Tibial nerve (tissue), 4 donors: ENCODE results near the gene SFRP2. TPM values are rescaled to one million over a fixed set of nuclear protein-coding genes. Genes with fewer than 3 reads are reported as not detected.

Experiments used
- DNase-seq, 2 donors: peaks; one replicate each; pipeline ENCODE4 v3.0.0-alpha.2; 2019; ENCODE audit warnings: low spot score in 2 of 2
- H3K27ac ChIP-seq, 4 donors: fragments of 200-600 bp; sonication (generic) in 3 of 4; one replicate each; pipeline ENCODE4 v1.5.1; 2017 to 2019; ENCODE audit warnings: mild to moderate bottlenecking in 1 of 4
- H3K27me3 ChIP-seq, 2 donors: fragments of 200-600 bp; sonication (generic) in 1 of 2; one replicate each; pipeline versions ENCODE4 v1.5.1 to v1.6.0; 2017 to 2019
- H3K36me3 ChIP-seq, 3 donors: fragments of 200-600 bp; sonication (generic); one replicate each; pipeline ENCODE4 v1.5.1; 2018 to 2019
- H3K4me1 ChIP-seq, 4 donors: fragments of 200-600 bp; sonication (generic) in 3 of 4; one replicate each; pipeline ENCODE4 v1.5.1; 2017 to 2019
- H3K4me3 ChIP-seq, 4 donors: fragments of 200-600 bp; sonication (generic) in 3 of 4; one replicate each; pipeline ENCODE4 v1.5.1; 2017 to 2019; ENCODE audit warnings: mild to moderate bottlenecking in 1 of 4, moderate library complexity in 1 of 4
- H3K9me3 ChIP-seq, 4 donors: fragments of 200-600 bp; sonication (generic) in 3 of 4; one replicate each; pipeline ENCODE4 v1.5.1; 2017 to 2019
- EP300 ChIP-seq, 2 donors: sonication (generic); formaldehyde crosslinking; IDR thresholded peaks; one replicate each; pipeline ENCODE4 v1.6.1; 2017; ENCODE audit warnings: antibody characterized with exemption in 2 of 2, mild to moderate bottlenecking in 1 of 2
- POLR2A ChIP-seq, 2 donors: fragments of 450-650 bp; IDR thresholded peaks; one replicate each; pipeline ENCODE4 v1.6.1; 2017; ENCODE audit warnings: antibody characterized with exemption in 2 of 2, mild to moderate bottlenecking in 2 of 2, moderate library complexity in 2 of 2
- WGBS, 2 donors: methylation state at CpG; one replicate each; pipeline ENCODE4 v1.1.5; 2018; 5-methylcytosine and 5-hydroxymethylcytosine counted together
- total RNA-seq, 4 donors: library from RNA; depleted of rRNA; stranded (reverse); fragments of >200 nt; gene quantifications; one replicate each; pipeline ENCODE4 v1.1.0, GENCODE V29; 2016
- TF ChIP-seq, protein P1 (sequence below), 5 experiments: fragments of 200-600 bp in 3 of 5; fragments of 450-650 bp in 2 of 5; sonication (generic) in 3 of 5; IDR thresholded peaks; one replicate each; pipeline ENCODE4 v1.5.1; 2016 to 2019; ENCODE audit warnings: antibody characterized with exemption in 5 of 5, mild to moderate bottlenecking in 3 of 5, moderate library complexity in 2 of 5

The SFRP2 gene
- total RNA-seq, 4 donors from 2014 or later: 9.9 to 38.0 (median 21.8) TPM

DNA sequence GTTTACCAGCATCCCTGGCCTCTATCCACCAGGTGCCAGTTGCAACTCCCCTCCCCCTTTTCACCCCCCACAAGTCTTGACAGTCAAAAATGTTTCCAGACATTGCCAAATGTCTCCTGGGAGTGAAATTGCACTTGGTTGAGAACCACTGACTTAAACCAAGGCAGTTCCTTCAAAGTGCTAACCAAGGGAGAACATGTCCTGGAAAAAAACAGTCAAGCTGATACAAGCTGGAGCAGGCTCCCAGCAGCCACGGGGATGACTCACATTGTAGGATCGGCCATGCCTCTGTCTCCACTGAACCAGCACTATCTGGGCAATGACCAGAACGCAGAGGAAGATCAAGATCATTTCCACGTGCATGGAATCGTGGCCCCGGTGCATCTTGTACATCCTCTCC lies 40.5 kb downstream of the SFRP2 start:
- no peaks in the 10 kb centered on the region for H3K27me3 ChIP-seq
- H3K36me3 ChIP-seq: no peaks in the 10 kb centered on the region
- H3K4me1 ChIP-seq: peaks cover 0 to 14% (median 0%) of the 10 kb centered on the region in 4 donors
- no peaks in the 10 kb centered on the region for H3K9me3 ChIP-seq
- 69 to 71% methylated on average over 6 of the region's 6 CpGs for WGBS, 2 donors
- TF ChIP-seq POLR2A (IDR thresholded peaks at IDR 0.05) (no peak), EP300 (IDR thresholded peaks at IDR 0.05) (no peak)
- TF ChIP-seq, protein P1, sequence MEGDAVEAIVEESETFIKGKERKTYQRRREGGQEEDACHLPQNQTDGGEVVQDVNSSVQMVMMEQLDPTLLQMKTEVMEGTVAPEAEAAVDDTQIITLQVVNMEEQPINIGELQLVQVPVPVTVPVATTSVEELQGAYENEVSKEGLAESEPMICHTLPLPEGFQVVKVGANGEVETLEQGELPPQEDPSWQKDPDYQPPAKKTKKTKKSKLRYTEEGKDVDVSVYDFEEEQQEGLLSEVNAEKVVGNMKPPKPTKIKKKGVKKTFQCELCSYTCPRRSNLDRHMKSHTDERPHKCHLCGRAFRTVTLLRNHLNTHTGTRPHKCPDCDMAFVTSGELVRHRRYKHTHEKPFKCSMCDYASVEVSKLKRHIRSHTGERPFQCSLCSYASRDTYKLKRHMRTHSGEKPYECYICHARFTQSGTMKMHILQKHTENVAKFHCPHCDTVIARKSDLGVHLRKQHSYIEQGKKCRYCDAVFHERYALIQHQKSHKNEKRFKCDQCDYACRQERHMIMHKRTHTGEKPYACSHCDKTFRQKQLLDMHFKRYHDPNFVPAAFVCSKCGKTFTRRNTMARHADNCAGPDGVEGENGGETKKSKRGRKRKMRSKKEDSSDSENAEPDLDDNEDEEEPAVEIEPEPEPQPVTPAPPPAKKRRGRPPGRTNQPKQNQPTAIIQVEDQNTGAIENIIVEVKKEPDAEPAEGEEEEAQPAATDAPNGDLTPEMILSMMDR (IDR thresholded peaks at IDR 0.05): no peak
- H3K27ac ChIP-seq: no peak overlapping the region
- DNase-seq: no peak
- no peak overlapping the region for H3K4me3 ChIP-seq

DNA sequence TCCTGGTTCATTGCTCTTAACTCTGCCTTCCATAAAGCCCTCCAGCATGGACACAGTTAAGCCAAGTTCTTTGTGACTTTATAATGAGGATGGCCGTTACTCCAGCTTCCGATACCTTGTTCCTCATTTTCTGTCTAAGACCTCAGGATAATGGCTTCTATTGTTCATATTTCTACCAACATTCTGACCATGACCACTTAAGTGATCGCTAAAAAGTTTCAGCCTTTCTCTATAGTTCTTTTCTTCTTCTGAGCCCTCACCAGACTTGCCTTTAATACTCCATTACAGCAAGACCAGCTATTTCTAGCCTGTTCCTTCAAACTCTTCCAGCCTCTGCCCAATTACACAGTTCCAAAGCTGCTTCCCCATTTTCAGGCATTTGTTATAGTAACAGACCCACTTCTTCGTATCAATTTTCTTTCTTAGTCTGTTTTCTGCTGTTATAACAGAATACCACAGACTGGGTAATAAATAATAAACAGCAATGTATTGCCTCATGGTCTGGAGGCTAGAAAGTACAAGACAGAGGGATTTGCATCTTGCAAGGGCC lies 41.4 kb downstream of the SFRP2 start:
- no peak overlapping the region for H3K27ac ChIP-seq
- no peak for DNase-seq
- no peaks in the 10 kb centered on the region for H3K27me3 ChIP-seq
- 37 to 50% methylated on average over 4 of the region's 4 CpGs for WGBS, 2 donors
- TF ChIP-seq POLR2A (IDR thresholded peaks at IDR 0.05): no peak
- TF ChIP-seq, protein P1 (IDR thresholded peaks at IDR 0.05): no peak
- H3K4me1 ChIP-seq: peaks cover 0 to 14% (median 0%) of the 10 kb centered on the region in 4 donors
- no peaks in the 10 kb centered on the region for H3K9me3 ChIP-seq
- H3K4me3 ChIP-seq: no peak overlapping the region
- no peaks in the 10 kb centered on the region for H3K36me3 ChIP-seq

DNA sequence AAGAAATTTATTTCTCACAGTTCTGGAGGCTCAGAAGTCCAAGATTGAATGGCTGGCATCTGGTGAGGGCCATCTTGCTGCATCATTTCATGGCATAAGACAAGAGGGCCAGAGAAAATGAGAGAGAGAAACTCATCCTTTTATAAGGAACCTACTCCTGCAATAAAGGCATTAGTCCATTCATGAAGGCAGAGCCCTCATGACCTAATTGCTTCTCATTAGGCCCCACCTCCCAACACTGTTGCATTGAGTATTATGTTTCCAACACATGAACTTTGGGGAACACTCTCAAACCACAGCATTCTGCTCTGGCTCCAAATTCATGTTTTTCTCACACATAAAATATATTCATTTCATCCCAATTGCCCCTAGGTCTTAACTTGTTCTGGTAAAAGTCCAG lies 43.2 kb downstream of the SFRP2 start:
- no peaks in the 10 kb centered on the region for H3K36me3 ChIP-seq
- no peak overlapping the region for H3K27ac ChIP-seq
- no peak overlapping the region for H3K4me3 ChIP-seq
- peaks cover 0 to 5% (median 0%) of the 10 kb centered on the region in 4 donors for H3K9me3 ChIP-seq
- H3K27me3 ChIP-seq: no peaks in the 10 kb centered on the region
- peaks cover 0 to 14% (median 0%) of the 10 kb centered on the region in 4 donors for H3K4me1 ChIP-seq
- TF ChIP-seq, protein P1 (IDR thresholded peaks at IDR 0.05): no peak
- no peak for TF ChIP-seq EP300 (IDR thresholded peaks at IDR 0.05)
- TF ChIP-seq POLR2A (IDR thresholded peaks at IDR 0.05): no peak
- DNase-seq: no peak

DNA sequence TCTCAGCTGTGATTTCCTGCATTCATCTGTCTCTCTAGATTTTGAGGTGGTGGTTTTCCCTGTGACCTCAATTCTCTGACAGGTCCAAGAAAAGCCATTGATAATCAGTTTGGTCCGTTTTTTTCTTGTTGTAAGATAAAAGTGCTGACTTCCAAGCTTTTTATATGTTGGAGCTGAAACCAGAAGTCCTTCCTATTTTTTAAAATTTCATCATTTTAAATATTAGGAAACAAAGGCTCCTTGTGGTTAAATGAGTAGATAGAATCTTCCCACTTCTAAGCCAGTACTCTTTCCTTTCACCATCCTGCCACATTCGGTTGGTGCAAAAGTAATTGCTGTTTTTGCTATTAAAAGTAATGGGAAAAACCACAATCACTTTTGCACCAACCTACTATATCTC lies 47.3 kb downstream of the SFRP2 start:
- TF ChIP-seq, protein P1 (IDR thresholded peaks at IDR 0.05): no peak
- TF ChIP-seq POLR2A (IDR thresholded peaks at IDR 0.05): no peak
- no peak for TF ChIP-seq EP300 (IDR thresholded peaks at IDR 0.05)
- DNase-seq: no peak
- Histone ChIP-seq H3K9me3 (peaks cover 0 to 7% (median 2%) of the 10 kb centered on the region in 4 donors), H3K27me3 (no peaks in the 10 kb centered on the region), H3K4me3 (no peak overlapping the region), H3K4me1 (no peaks in the 10 kb centered on the region), H3K27ac (no peak overlapping the region), H3K36me3 (no peaks in the 10 kb centered on the region)
- WGBS, 2 donors: 88 to 90% methylated on average over 2 of the region's 2 CpGs

DNA sequence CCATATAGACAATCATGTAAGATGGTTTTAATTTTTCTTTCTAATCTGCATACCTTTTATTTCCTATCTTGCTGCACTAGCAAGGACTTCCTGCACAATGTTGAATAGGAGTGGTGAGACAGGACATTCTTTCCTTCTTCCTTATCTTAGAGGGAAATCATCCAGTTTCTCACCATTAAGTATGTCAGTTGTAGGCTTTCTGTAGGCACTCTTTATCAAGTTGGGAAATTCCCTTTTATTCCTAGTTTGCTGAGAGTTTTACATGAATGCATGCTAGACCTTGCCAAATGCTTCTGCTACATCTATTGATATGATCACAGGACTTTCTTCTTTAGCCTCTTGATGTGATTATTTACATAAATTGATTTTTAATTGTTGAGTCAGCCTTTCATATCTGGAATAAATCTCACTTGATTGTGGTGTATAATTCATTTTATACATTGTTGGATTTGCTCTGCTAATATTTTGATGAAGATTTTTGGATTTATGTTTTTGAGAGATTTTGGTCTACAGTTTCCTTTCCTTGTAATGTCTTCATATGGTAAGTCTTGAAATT lies 52.9 kb downstream of the SFRP2 start:
- Histone ChIP-seq H3K27me3 (no peaks in the 10 kb centered on the region), H3K27ac (no peak overlapping the region), H3K4me3 (no peak overlapping the region), H3K9me3 (peaks cover 0 to 5% (median 2%) of the 10 kb centered on the region in 4 donors), H3K4me1 (peaks cover 0 to 9% (median 0%) of the 10 kb centered on the region in 4 donors), H3K36me3 (no peaks in the 10 kb centered on the region)
- TF ChIP-seq EP300 (IDR thresholded peaks at IDR 0.05) (no peak), POLR2A (IDR thresholded peaks at IDR 0.05) (no peak)
- TF ChIP-seq, protein P1 (IDR thresholded peaks at IDR 0.05): no peak
- no peak for DNase-seq
